Upper lobe of left lung (tissue), 4 donors: ENCODE data around the gene ITFG2.

Experiments
- CTCF ChIP-seq, 6 experiments: fragments of 450-650 bp in 4 of 6; fragments of 200-600 bp in 2 of 6; sonication (generic) in 2 of 6; IDR thresholded peaks; one replicate each; pipeline ENCODE4 v1.5.1; 2016 to 2019; ENCODE audit warnings: antibody characterized with exemption in 6 of 6
- POLR2A ChIP-seq, 4 donors: fragments of 450-650 bp; IDR thresholded peaks; one replicate each; pipeline ENCODE4 v1.5.1; 2016 to 2017; ENCODE audit warnings: antibody characterized with exemption in 4 of 4, mild to moderate bottlenecking in 2 of 4
- POLR2AphosphoS5 ChIP-seq, 2 donors: sonication (generic); formaldehyde crosslinking; IDR thresholded peaks; one replicate each; pipeline ENCODE4 v1.5.1; 2017; ENCODE audit warnings: antibody characterized with exemption in 2 of 2

GRCh38 chr12:2825132-2825531 lies 12.7 kb downstream of the ITFG2 start:
- TF ChIP-seq CTCF (IDR thresholded peaks at IDR 0.05) (no peak), POLR2AphosphoS5 (IDR thresholded peaks at IDR 0.05) (no peak), POLR2A (IDR thresholded peaks at IDR 0.05) (no peak)
